ENCODE data around the gene MACROD1.

- no peak for TF ChIP-seq CTCF (IDR thresholded peaks at IDR 0.05)
- TF ChIP-seq TCF7 (CRISPR knock-in tag; IDR thresholded peaks at IDR 0.05; ENCODE audit: low read depth): no peak
- no peak for TF ChIP-seq ZBTB43 (CRISPR knock-in tag; IDR thresholded peaks at IDR 0.05)
- TF ChIP-seq E2F4 (CRISPR knock-in tag; IDR thresholded peaks at IDR 0.05; ENCODE audit: borderline replicate concordance, low read depth): no peak
- TF ChIP-seq IRF2 (CRISPR knock-in tag; IDR thresholded peaks at IDR 0.05; ENCODE audit: borderline replicate concordance, low read depth): no peak
- no peak for TF ChIP-seq JUN (CRISPR knock-in tag; IDR thresholded peaks at IDR 0.05)
- TF ChIP-seq SP1 (CRISPR knock-in tag; conservative IDR thresholded peaks at IDR 0.05): no peak
- no peak for TF ChIP-seq ZNF121 (CRISPR knock-in tag; IDR thresholded peaks at IDR 0.05)
- no peak for TF ChIP-seq TP53 (CRISPR knock-in tag; IDR thresholded peaks at IDR 0.05)
- TF ChIP-seq AFF4 (CRISPR knock-in tag; IDR thresholded peaks at IDR 0.05; ENCODE audit: borderline replicate concordance): no peak
- TF ChIP-seq MAX (CRISPR knock-in tag; IDR thresholded peaks at IDR 0.05): no peak
- no peak for TF ChIP-seq NR1H2 (CRISPR knock-in tag; IDR thresholded peaks at IDR 0.05)
- no peak for TF ChIP-seq RORB (CRISPR knock-in tag; IDR thresholded peaks at IDR 0.05)
These were observed 37.6 kb upstream of the MACROD1 start for GRCh38 chr11:64203421-64204079.

All from WTC11 (cell line).